HepG2 (cell line): ENCODE results near the gene TMEM39B. TPM values are rescaled to one million over a fixed set of nuclear protein-coding genes. Genes with fewer than 3 reads are reported as not detected.

Source experiments
- AHR ChIP-seq: IDR thresholded peaks from 2 replicates; pipeline ENCODE4 v1.6.1; 2018; ENCODE audit warnings: missing genetic modification reagents, missing compliant biosample characterization
- CEBPB ChIP-seq: IDR thresholded peaks from 2 replicates; pipeline ENCODE4 v1.6.1; 2011; ENCODE audit warnings: low read depth, low read length, improper control_type of control experiment, borderline replicate concordance
- HNRNPH1 ChIP-seq: fragments of 200-400 bp; formaldehyde crosslinking; optimal IDR thresholded peaks from 2 replicates; pipeline ENCODE3; 2017; ENCODE audit warnings: mild to moderate bottlenecking, low read depth, low read length
- IRF2 ChIP-seq: IDR thresholded peaks from 2 replicates; pipeline ENCODE4 v1.6.1; 2018; ENCODE audit warnings: missing genetic modification reagents, missing compliant biosample characterization
- ISX ChIP-seq: sonication (generic); formaldehyde crosslinking; conservative IDR thresholded peaks from 2 replicates; pipeline ENCODE4 v1.5.0; 2020; ENCODE audit warnings: missing genetic modification reagents
- JUN ChIP-seq: sonication (generic); formaldehyde crosslinking; IDR thresholded peaks from 2 replicates; pipeline ENCODE4 v1.4.0; 2020; ENCODE audit warnings: mild to moderate bottlenecking, missing genetic modification reagents
- NAIF1 ChIP-seq: sonication (generic); formaldehyde crosslinking; IDR thresholded peaks from 2 replicates; pipeline ENCODE4 v1.5.0; 2020; ENCODE audit warnings: mild to moderate bottlenecking, missing genetic modification reagents, borderline replicate concordance
- NFE2L1 ChIP-seq: sonication (generic); formaldehyde crosslinking; IDR thresholded peaks from 2 replicates; pipeline ENCODE4 v1.4.0; 2020; ENCODE audit warnings: missing genetic modification reagents, mild to moderate bottlenecking, borderline replicate concordance
- PPARG ChIP-seq: conservative IDR thresholded peaks from 2 replicates; pipeline ENCODE4 v1.6.1; 2016; ENCODE audit warnings: missing biosample characterization, missing genetic modification reagents
- RARG ChIP-seq: sonication (generic); formaldehyde crosslinking; IDR thresholded peaks from 2 replicates; pipeline ENCODE4 v1.4.0; 2020; ENCODE audit warnings: low read depth, mild to moderate bottlenecking, missing genetic modification reagents
- SIN3A ChIP-seq: IDR thresholded peaks from 2 replicates; pipeline ENCODE4 v1.6.1; 2011; ENCODE audit warnings: low read depth, mild to moderate bottlenecking, control low read depth, low read length, borderline replicate concordance
- U2AF1 ChIP-seq: fragments of 200-400 bp; formaldehyde crosslinking; optimal IDR thresholded peaks from 2 replicates; pipeline ENCODE3; 2017; ENCODE audit warnings: mild to moderate bottlenecking, low read depth, low read length
- YEATS4 ChIP-seq: sonication (generic); formaldehyde crosslinking; IDR thresholded peaks from 2 replicates; pipeline ENCODE4 v1.4.0; 2020; ENCODE audit warnings: missing genetic modification reagents, borderline replicate concordance
- ZNF17 ChIP-seq: sonication (generic); formaldehyde crosslinking; IDR thresholded peaks from 2 replicates; pipeline ENCODE4 v1.5.0; 2020; ENCODE audit warnings: mild to moderate bottlenecking, missing genetic modification reagents
- ZNF382 ChIP-seq: sonication (generic); formaldehyde crosslinking; IDR thresholded peaks from 2 replicates; pipeline ENCODE4 v1.5.0; 2020; ENCODE audit warnings: missing genetic modification reagents, mild to moderate bottlenecking, borderline replicate concordance
- ZNF83 ChIP-seq: sonication (generic); formaldehyde crosslinking; IDR thresholded peaks from 2 replicates; pipeline ENCODE4 v1.4.0; 2020; ENCODE audit warnings: missing genetic modification reagents, mild to moderate bottlenecking, borderline replicate concordance
- ZNF878 ChIP-seq: sonication (generic); formaldehyde crosslinking; IDR thresholded peaks from 2 replicates; pipeline ENCODE4 v1.8.1; 2023; ENCODE audit warnings: mild to moderate bottlenecking, missing genetic modification reagents, moderate library complexity
- polyA plus RNA-seq, 8 experiments: library from polyadenylated mRNA; depleted of rRNA in 3 of 8; stranded (reverse) in 7 of 8; unstranded in 1 of 8; fragments of >200 nt; fragmentation: Illumina TruSeq in 4 of 8; extraction: Trizol in 4 of 8; gene quantifications; 2 replicates each; pipeline versions ENCODE4 v1.2.1 to v1.2.3, GENCODE V29; 2011 to 2016; ENCODE audit warnings: low read depth in 4 of 8, missing spikeins in 1 of 8, mixed read lengths in 1 of 8; ENCODE audit not compliant: insufficient read depth in 1 of 8
- total RNA-seq, 5 experiments: library from RNA; depleted of rRNA; stranded (reverse); fragments of >200 nt; fragmentation: Illumina TruSeq; extraction: Trizol; gene quantifications; 2 replicates each; pipeline ENCODE4 v1.2.3, GENCODE V29; 2016; ENCODE audit warnings: low read depth in 1 of 5
- TF ChIP-seq, protein P1 (sequence below): IDR thresholded peaks from 2 replicates; pipeline ENCODE4 v1.6.1; 2016; ENCODE audit warnings: low read depth, control low read depth
- TF ChIP-seq, protein P2 (sequence below): sonication (generic); formaldehyde crosslinking; IDR thresholded peaks from 2 replicates; pipeline ENCODE4 v1.5.0; 2020; ENCODE audit warnings: mild to moderate bottlenecking, missing genetic modification reagents, moderate library complexity
- TF ChIP-seq, protein P3 (sequence below): sonication (generic); formaldehyde crosslinking; IDR thresholded peaks from 2 replicates; pipeline ENCODE4 v1.4.0; 2020; ENCODE audit warnings: missing genetic modification reagents, borderline replicate concordance

Gene TMEM39B
- total and polyA plus RNA-seq, 2 of the 13 experiments (the other 11 are each of a cell fraction or from before 2014, with no cell fraction given) = 4.9 to 10.4 TPM

DNA sequence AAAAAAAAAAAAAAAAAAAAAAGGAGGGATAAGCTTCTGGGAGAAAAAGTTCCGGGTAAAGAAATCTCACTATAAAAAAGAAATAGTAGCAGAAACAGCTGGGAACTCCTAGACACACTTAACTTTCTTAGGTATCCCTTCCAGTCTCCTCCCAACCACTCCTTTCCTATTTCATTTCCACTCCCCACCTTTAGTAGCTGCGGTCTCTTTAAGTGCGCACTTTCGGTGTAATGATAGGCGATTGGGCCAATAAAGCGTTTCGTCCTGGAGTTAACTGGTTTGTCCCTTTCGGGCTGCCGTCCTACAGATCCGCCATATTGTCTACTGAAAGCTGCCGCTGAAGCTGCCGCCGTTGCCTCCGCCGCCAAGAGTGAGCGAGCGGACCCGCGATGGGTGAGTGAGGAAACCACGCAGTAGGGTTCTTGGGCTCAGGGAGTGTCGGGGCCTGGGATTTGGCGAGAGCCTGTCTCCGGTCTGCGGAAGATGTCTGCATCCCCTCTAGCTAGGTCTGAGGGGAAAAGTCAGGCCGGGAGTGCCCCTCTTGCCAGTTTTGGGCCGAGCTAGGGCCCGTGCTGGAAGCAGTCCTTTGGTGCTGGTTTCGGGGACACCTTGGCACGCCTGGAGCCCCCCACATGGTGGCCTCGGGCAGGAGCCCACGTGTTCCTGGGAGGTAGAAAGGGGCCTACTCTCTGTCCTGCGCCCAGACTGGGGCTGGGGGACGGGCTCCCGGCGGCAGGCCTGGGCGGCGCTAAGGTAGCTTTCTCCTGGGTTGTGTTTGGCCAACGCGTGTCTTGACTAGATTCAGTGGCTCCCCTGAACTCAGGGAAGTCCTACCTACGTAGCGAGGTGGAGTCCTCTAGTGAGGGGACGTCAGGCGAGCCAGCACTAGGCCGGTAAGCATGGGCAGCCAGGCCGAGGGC is 35.3 kb downstream of the TMEM39B start, which contains the start of gene KPNA6 (continued):
- TF ChIP-seq U2AF1 (peak; percentile 72), ISX (CRISPR knock-in tag) (0 out of 2 replicates have a peak, but pooled peaks have one; percentile 37), YEATS4 (CRISPR knock-in tag) (peak; percentile 53), JUN (no peak), SIN3A (0 out of 2 replicates have a peak, but pooled peaks have one; percentile 77), ZNF878 (CRISPR knock-in tag) (0 out of 2 replicates have a peak, but pooled peaks have one; percentile 27), CEBPB (0 out of 2 replicates have a peak, but pooled peaks have one; percentile 39), HNRNPH1 (no peak), ZNF17 (no peak), PPARG (CRISPR knock-in tag) (no peak), ZNF83 (0 out of 2 replicates have a peak, but pooled peaks have one; percentile 14), ZNF382 (no peak), NFE2L1 (peak; percentile 55; the same call in 1 of the 2 replicates), NAIF1 (peak; percentile 86), AHR (CRISPR knock-in tag) (0 out of 2 replicates have a peak, but pooled peaks have one; percentile 63), IRF2 (CRISPR knock-in tag) (peak; percentile 87), RARG (no peak)
- TF ChIP-seq, protein P1, sequence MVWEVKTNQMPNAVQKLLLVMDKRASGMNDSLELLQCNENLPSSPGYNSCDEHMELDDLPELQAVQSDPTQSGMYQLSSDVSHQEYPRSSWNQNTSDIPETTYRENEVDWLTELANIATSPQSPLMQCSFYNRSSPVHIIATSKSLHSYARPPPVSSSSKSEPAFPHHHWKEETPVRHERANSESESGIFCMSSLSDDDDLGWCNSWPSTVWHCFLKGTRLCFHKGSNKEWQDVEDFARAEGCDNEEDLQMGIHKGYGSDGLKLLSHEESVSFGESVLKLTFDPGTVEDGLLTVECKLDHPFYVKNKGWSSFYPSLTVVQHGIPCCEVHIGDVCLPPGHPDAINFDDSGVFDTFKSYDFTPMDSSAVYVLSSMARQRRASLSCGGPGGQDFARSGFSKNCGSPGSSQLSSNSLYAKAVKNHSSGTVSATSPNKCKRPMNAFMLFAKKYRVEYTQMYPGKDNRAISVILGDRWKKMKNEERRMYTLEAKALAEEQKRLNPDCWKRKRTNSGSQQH (CRISPR knock-in tag) = peak; percentile 19; the same call in 1 of the 2 replicates
- TF ChIP-seq, protein P2, sequence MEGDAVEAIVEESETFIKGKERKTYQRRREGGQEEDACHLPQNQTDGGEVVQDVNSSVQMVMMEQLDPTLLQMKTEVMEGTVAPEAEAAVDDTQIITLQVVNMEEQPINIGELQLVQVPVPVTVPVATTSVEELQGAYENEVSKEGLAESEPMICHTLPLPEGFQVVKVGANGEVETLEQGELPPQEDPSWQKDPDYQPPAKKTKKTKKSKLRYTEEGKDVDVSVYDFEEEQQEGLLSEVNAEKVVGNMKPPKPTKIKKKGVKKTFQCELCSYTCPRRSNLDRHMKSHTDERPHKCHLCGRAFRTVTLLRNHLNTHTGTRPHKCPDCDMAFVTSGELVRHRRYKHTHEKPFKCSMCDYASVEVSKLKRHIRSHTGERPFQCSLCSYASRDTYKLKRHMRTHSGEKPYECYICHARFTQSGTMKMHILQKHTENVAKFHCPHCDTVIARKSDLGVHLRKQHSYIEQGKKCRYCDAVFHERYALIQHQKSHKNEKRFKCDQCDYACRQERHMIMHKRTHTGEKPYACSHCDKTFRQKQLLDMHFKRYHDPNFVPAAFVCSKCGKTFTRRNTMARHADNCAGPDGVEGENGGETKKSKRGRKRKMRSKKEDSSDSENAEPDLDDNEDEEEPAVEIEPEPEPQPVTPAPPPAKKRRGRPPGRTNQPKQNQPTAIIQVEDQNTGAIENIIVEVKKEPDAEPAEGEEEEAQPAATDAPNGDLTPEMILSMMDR (CRISPR knock-in tag) = no peak
- TF ChIP-seq, protein P3, sequence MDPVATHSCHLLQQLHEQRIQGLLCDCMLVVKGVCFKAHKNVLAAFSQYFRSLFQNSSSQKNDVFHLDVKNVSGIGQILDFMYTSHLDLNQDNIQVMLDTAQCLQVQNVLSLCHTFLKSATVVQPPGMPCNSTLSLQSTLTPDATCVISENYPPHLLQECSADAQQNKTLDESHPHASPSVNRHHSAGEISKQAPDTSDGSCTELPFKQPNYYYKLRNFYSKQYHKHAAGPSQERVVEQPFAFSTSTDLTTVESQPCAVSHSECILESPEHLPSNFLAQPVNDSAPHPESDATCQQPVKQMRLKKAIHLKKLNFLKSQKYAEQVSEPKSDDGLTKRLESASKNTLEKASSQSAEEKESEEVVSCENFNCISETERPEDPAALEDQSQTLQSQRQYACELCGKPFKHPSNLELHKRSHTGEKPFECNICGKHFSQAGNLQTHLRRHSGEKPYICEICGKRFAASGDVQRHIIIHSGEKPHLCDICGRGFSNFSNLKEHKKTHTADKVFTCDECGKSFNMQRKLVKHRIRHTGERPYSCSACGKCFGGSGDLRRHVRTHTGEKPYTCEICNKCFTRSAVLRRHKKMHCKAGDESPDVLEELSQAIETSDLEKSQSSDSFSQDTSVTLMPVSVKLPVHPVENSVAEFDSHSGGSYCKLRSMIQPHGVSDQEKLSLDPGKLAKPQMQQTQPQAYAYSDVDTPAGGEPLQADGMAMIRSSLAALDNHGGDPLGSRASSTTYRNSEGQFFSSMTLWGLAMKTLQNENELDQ (CRISPR knock-in tag) = no peak
